RWPE2 (cell line): ENCODE data around the gene NAB2.

Experiments
- ATAC-seq: fragments of 200-7000 bp; cut with Tn5 transposase; 3 replicates; pipeline ENCODE4 v1.9.1; 2021; ENCODE audit warnings: low read depth
- DNase-seq: peaks from one replicate; pipeline ENCODE4 v3.0.0-alpha.2; 2020; ENCODE audit warnings: low spot score
- H3K27ac ChIP-seq: fragments of 450-650 bp; 2 replicates; pipeline ENCODE4 v1.5.1; 2017; ENCODE audit warnings: mild to moderate bottlenecking; ENCODE audit not compliant: poor library complexity, severe bottlenecking
- H3K27me3 ChIP-seq: fragments of 250-450 bp; sonication (Bioruptor Pico); 2 replicates; pipeline ENCODE4 v1.5.1; 2021; ENCODE audit warnings: mild to moderate bottlenecking, moderate library complexity; ENCODE audit not compliant: insufficient read depth, poor library complexity, severe bottlenecking
- H3K36me3 ChIP-seq: fragments of 250-450 bp; sonication (Bioruptor Pico); 2 replicates; pipeline ENCODE4 v1.5.1; 2020; ENCODE audit warnings: low read depth, mild to moderate bottlenecking, moderate library complexity
- H3K4me1 ChIP-seq: fragments of 250-450 bp; sonication (Bioruptor Pico); 2 replicates; pipeline ENCODE4 v1.5.1; 2021; ENCODE audit warnings: mild to moderate bottlenecking, moderate library complexity; ENCODE audit not compliant: insufficient read depth, poor library complexity, severe bottlenecking
- H3K4me3 ChIP-seq: fragments of 250-450 bp; sonication (Bioruptor Pico); 2 replicates; pipeline ENCODE4 v1.5.1; 2021; ENCODE audit warnings: mild to moderate bottlenecking, moderate library complexity; ENCODE audit not compliant: severe bottlenecking
- H3K9me3 ChIP-seq: fragments of 250-450 bp; sonication (Bioruptor Pico); 2 replicates; pipeline ENCODE4 v1.5.1; 2021; ENCODE audit warnings: mild to moderate bottlenecking, moderate library complexity; ENCODE audit not compliant: severe bottlenecking
- CTCF ChIP-seq: fragments of 450-650 bp; IDR thresholded peaks from one replicate; pipeline ENCODE4 v1.5.1; 2017; ENCODE audit warnings: mild to moderate bottlenecking, moderate library complexity; ENCODE audit not compliant: poor library complexity, severe bottlenecking

NAB2 gene

DNA sequence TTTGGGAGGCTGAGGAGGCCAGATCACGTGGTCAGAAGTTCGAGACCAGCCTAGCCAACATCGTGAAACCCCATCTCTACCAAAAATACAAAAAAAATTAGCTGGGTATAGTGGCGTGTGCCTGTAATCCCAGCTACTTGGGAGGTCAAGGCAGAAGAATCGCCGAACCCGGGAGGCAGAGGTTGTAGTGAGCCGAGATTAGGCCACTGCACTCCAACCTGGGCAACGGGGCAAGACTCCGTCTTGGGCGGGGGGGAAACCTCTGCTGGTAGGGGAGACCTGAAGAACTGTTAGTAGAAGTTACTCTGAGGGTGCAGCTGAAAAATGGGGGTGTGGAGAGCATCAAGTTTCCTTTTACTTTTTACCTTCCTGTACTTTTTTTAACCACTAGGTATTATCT lies 37.1 kb downstream of the NAB2 start:
- Histone ChIP-seq H3K36me3 (no peaks in the 10 kb centered on the region), H3K9me3 (no peaks in the 10 kb centered on the region), H3K4me1 (peaks cover 3% of the 10 kb centered on the region), H3K27me3 (no peaks in the 10 kb centered on the region), H3K27ac (no peak overlapping the region), H3K4me3 (no peak overlapping the region)
- DNase-seq, result no peak
- ATAC-seq, result no peak
- no peak for TF ChIP-seq CTCF

DNA sequence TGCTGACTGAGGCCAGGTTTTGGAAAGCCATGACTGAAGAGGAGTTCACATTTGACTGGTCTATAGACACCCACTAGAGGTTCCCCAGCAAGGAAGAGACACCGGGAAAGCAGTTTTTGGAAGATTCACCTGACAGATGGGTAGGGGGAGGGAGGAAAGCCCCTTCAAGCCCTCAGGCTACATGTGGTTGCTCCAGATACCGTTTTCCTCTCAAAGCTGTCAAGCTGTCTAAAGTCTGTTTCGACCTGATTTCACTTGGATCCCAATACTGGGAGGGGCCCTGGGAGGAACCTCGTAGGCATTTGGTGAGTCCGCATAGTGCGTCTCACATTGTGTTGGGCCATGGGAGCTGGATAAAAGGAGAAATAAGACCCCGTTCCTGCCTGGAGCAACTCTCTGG lies 37.6 kb downstream of the NAB2 start:
- H3K27ac ChIP-seq, result peak overlapping the region; percentile 62
- no peak overlapping the region for H3K4me3 ChIP-seq
- no peak for TF ChIP-seq CTCF

DNA sequence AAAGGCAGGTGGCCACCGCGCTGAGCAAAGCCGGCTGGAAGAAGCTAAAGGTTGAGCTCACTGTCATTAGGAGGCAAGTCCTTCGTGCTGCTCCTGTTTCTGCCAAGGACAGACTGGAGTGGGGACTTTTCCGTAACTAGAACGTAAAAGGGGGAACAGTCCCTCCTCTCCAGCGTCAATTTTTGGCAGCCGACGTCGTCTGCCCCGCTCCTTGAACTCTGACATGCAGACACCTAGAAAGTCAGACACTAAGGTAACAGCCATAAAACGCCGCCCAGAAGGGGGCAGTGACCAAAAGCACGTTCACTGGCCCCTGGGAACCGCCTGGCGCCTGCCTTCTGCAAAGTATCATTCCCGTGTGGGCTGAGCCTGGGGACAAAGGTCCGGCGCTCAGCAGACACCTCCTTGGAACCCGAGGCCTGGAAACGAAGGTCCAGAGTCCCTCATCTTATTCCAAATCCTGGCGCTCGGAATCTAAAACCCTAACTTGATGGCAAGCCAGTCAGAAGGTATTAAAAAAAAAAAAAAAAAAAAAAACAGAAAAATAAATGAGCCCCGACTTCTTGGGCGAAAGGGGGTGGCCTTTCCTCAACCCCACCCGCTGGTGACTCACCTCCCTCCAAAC lies 38.3 kb downstream of the NAB2 start:
- Histone ChIP-seq H3K27ac (peak overlapping the region; percentile 62), H3K27me3 (no peaks in the 10 kb centered on the region), H3K4me1 (peaks cover 3% of the 10 kb centered on the region), H3K4me3 (peak overlapping the region; percentile 82), H3K36me3 (no peaks in the 10 kb centered on the region), H3K9me3 (no peaks in the 10 kb centered on the region)
- DNase-seq (no peak), ATAC-seq (peak; percentile 48)
- peak; percentile 51 for TF ChIP-seq CTCF

More for the DNA sequence above, 37.6 kb downstream of the NAB2 start:
- Histone ChIP-seq H3K27me3 (no peaks in the 10 kb centered on the region), H3K4me1 (peaks cover 3% of the 10 kb centered on the region), H3K36me3 (no peaks in the 10 kb centered on the region), H3K9me3 (no peaks in the 10 kb centered on the region)
- DNase-seq (no peak), ATAC-seq (no peak)

GRCh38 chr12:57127726-57128518 lies 39.0 kb downstream of the NAB2 start, which contains the start of gene LRP1:
Gene LRP1, plus strand, starts transcription at chr12:57128483. Its CDS starts 482 bp downstream, at chr12:57128965.
- Histone ChIP-seq H3K4me1 (peaks cover 3% of the 10 kb centered on the region), H3K27me3 (no peaks in the 10 kb centered on the region), H3K27ac (peak within 1 kb of the TSS; percentile 62), H3K36me3 (no peaks in the 10 kb centered on the region), H3K4me3 (peak within 1 kb of the TSS; percentile 82), H3K9me3 (no peaks in the 10 kb centered on the region)
- ATAC-seq (peak; percentile 73), DNase-seq (peak; percentile 83)
- TF ChIP-seq CTCF, result no peak
